Left lobe of liver (tissue), 2 donors: Measurements from ENCODE around the gene DROSHA. TPM values are rescaled to one million over a fixed set of nuclear protein-coding genes. Genes with fewer than 3 reads are reported as not detected.
"Not testable (repeated sequence)": the region's sequence is repeated elsewhere in the genome, so short reads cannot be mapped to it uniquely, and the experiment has no call there.

Source experiments
- ATAC-seq: fragments of 200-7000 bp; cut with Tn5 transposase; one replicate; pipeline ENCODE4 v1.9.1; 2020; ENCODE audit warnings: mild to moderate bottlenecking, moderate library complexity
- DNase-seq: peaks from one replicate; pipeline ENCODE4 v3.0.0-alpha.2; 2020; ENCODE audit warnings: low spot score
- total RNA-seq: library from RNA; stranded (reverse); gene quantifications from one replicate; pipeline ENCODE4 v1.2.1, GENCODE V29; 2021
- donor health status: DM: no; HTN: no; CAD: no; lungs with moderate emphysema.
- donor health status: DM: no; HTN: yes; CAD: no.

DROSHA gene
- total RNA-seq, 1 donor from 2014 or later = 26.3 TPM

DNA sequence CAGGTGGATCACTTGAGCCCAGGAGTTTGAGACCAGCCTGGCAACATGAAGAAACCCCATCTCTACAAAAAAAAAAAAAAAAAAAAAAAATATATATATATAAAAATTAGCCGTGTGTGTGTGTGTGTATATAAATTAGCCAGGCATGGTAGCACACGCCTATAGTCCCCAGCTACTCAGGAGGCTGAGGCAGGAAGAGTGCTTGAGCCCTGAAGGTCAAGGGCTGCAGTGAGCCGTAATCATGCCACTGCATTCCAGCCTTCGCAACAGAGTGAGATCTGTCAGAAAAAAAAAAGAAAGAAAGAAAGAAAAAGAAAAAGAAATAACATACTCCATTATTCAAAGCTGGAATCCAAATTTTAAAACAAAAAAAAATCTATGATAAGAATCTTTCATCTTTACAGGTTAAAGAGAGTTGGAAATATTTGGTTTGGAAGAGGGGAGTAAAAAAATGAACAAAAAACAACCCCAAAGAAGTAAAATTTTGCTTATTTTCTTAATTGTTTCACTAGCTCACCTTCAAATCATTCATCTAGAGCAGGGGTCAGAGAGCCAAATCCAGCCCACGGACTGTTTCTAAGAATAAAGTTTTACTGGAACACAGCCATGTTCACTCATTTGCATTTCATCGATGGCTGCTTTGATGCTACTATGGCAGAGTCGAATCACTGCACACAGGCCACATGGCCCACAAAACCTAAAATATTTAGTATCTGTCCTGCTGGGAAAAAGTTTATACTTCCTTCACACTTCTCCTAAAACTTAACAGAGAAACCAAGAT is 109.9 kb downstream of the DROSHA start:
- DNase-seq (no peak), ATAC-seq (no peak)

DNA sequence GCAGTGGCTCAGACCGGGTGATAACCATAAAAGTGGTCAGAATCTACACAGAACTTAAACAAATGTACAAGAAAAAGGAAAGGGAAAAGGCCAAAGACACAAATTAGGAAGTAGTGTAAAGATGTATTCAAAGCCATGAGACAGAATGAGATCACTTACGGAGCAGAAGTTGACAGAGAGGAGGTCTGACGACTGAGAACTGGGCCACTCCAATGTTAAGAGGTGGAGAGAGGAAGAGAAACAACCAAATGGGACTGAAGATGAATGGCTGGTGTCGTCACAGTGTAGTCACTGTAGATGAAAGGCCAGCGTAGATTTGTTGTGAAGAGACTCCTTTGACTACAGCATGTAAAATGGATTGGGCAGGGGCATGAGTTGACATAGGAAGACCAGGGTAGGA is 114.4 kb downstream of the DROSHA start:
- no peak for DNase-seq
- no peak for ATAC-seq

DNA sequence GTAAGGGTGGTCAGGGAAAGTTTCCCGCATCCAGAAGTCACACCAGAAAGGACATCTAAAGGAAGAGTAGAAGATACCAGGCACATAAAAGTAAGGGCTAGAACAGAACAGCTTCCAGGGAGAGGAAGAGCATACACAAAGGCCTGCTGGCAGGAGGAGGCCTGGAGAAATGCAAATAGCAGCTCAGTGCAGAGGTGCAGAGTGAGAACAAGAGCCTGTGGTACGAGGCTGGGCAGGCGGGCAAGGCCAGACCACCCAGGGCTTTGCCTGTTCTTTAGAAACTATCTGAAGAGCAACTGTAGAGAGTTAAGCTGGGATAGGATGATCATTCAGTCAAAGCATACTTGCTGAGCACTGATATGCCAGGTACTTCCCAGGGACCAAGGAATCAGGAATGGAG is 115.3 kb downstream of the DROSHA start:
- ATAC-seq (no peak), DNase-seq (no peak)

DNA sequence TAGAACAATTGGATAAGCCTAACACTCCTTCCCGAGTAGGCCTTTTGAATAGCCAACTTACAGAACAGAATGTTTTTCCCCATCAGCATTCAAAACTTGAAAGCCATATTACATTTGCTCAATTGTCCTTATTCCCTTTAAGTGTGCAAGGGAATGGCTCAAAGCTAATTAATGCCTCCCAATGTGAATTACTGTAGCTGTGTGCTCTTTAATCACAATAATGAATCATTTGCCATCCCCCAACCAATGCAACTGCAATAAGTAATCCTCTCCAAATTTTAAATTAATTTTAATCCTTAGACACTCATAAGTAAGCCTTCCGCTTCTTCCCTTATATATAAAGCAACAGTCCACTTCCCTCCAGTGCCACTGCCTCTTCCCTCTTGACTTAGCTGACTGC is 115.9 kb downstream of the DROSHA start:
- DNase-seq (no peak), ATAC-seq (no peak)

DNA sequence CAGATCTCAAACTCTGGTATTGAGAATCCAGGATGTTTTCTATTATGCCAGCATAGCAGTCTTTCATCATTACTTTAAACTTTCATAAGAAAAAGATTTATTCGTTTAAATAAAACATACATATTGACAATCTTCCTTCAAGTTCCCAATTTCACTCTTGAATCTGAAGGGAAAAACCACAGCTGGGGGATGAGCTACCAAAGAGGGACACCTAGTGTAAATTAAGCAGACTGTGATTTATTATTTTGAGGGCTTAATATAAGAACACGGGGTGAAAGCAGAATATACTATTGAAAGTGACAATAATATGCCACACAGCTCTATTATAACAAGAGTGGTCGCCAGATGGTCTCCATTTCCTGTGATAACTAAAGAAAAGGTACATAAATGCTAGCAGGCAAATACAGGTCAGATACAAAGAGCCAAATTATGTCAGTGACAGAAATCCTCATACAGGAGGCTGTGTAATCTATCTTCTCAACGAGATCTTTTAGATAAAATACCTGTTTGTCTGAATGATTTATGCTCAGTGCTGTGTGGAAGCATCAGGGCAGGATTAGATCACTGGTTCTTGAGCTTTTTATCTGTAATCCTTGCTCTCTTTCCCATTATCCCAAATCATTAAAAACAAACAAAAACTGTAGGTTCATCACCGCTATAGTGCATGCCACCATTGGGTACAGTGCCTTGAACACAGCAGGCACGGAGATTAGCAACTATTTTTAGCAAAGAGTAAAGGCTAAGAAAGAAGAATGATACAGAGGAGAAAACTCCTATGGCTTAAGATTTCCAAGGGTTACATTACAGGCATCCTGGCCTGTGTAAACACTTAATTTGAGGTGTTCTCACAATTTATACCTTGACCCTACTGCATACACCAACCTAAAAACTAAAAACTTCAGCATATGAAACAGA is 116.6 kb downstream of the DROSHA start:
- ATAC-seq (no peak), DNase-seq (no peak)

DNA sequence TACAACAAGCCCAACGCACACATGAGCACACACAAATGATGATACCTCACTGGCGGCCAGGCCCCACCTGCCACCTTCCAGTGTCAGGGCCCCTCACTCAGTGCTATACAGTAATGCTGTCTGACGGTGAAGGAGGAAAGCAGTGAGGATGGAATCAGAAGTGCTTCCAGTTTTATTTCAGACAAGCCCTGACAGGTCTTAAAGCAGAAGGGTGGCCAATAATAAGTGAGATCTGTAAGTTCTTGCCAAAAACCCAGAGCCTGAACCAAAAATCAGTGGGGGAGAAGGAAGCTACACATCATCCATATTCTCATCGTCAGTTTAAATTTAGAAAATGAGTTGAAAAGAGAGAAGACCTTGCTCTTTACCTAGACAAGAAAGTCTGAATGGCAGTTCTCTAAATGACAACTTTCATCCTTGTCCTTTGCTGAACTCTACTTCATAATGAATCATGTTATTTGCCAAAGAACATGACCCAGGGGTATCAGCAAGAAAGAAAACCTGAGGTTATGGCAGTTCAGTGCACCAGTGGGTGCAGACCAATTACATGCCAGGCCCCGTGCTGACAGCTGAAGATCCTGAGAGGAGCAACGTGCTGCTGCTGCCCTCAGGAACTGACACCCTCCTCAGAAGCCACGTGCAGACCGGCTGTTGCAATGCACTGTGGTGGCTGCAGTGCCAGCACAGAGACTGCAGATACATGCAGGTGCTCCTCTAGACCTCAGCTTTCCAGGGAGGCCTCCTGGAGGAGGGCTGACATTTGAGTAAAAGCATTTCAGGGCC is 118.7 kb downstream of the DROSHA start:
- DNase-seq = no peak
- no peak for ATAC-seq

DNA sequence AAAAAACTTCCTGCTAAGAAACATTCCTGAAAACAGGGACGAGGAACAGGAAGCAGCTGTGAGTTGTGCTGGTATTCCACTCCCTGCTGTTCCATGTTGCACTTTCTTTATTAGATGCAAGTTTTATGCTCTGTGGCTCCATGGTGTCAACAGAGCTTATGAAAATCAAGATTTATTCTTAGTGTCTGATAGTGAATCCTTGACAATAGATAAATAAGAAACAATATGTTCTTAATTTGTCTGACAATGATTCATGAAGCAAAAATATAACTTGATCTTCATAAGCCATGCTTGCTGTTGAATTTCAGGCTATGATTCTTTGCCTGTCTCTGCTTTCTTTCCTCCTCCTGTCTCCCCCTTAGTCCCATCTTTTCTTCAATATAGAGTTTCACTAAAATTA is 119.6 kb downstream of the DROSHA start:
- no peak for DNase-seq
- no peak for ATAC-seq

DNA sequence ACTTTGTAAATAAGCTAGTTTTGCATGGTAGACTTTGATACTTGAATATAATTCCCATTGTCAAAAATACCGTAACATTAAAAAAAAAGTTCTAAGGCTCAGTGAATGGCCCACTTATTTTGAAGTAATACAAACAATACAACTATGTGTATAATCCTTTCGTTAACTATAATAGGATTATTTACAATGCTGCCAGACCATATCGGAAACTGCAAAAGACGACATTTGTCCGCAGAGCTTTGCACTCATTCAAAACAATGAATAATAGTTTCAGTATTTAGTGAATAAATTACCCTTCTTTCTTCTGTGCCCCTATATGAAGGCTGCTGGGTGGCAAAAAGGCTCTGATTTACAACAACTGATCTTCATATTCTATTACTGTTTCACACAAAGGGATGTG is 121.8 kb downstream of the DROSHA start:
- ATAC-seq = no peak

DNA sequence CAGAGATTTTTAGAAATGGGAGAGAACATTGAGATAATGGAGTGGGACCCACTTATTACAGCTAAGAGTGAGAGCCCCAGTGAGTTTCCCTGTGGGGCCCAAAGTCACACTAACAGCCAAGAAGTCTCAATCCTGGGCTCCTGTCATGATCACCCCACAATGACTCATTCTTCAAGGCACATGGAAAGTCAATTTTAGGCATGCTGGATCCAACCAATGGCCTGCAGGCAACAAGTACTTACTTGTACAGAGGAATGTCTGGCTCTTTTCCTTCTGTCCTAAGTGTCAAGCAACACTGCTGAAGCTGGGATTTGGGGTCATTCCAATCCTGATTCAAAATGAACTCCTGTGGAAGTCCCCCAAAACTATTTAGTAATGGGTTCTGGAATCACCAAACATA is 123.1 kb downstream of the DROSHA start:
- no peak for ATAC-seq

More for the DNA sequence above, 121.8 kb downstream of the DROSHA start:
- no peak for DNase-seq

DNA sequence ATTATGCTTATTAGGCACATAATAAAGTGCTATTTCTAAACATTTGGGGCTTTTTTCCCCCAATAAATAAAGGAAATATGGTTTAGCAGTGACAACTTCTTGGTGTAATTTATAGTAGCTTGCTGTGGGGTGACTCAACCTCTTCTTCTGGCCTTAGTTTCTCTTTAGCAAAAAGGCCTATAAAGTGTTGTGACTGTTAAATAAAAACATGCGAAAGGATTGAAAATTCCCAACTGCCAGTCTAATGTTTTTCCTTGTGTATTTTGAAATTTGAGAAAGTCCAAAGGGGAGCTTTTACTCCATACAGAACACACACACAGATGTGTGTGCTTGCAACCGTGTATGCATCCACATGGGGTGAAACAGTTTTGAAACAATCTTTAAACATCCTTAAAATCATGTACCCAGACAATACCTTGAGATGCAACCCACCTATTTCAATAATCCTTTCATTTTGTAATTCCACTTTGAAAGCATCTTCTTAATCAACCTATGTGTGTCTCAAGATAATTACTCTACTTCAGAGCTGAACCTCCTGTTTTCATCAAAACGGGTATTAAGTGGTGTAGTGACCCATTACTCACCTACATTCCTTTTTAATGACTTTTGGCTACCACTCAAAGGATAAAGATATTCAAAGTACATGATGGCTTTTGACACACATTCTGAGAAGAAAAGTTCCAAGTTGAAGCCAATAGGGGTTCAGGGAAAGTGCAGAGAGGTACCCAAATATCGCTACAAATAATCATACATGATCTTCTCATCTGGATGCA is 123.8 kb downstream of the DROSHA start:
- DNase-seq (no peak), ATAC-seq (no peak)

More for the DNA sequence above, 123.1 kb downstream of the DROSHA start:
- DNase-seq = no peak

DNA sequence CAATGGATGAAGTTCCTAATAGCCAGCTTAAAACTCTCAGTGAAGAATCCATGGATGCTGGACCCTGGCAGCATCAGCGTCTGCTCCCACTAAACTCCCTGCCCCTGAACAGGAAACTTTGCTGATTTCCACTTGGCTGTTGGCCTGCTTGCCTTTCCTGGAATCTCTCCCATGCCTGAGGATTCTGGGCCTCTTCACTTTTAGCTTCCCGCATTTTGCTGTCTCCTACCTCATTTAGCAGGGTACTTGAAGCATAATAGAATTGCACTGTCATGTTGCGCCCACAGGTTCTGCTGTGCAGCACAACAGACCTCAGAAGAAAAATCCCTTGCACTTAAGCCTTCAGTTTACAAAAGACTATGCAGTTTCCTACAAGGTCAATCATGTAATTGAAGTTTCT is 127.6 kb downstream of the DROSHA start:
- ATAC-seq (peak; percentile 17), DNase-seq (no peak)

DNA sequence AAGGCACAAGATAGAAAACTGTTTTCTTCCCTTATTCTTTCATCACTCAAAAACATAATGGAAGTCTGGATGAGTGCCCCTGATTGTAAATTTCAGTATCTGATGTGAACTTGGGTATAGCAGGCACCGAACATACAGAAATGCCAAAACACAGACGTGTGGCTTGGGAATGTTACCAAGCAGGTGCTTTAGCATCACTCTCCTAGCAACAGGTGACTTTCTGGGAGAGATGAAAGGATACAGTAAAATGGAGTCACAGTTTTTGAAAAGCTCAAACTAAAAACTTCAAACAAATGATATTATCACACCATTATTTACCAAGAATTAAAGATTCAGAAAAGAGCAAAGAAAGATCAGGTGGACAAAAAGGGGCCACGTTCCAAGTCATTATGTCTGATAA is 130.2 kb downstream of the DROSHA start:
- DNase-seq (no peak), ATAC-seq (no peak)

DNA sequence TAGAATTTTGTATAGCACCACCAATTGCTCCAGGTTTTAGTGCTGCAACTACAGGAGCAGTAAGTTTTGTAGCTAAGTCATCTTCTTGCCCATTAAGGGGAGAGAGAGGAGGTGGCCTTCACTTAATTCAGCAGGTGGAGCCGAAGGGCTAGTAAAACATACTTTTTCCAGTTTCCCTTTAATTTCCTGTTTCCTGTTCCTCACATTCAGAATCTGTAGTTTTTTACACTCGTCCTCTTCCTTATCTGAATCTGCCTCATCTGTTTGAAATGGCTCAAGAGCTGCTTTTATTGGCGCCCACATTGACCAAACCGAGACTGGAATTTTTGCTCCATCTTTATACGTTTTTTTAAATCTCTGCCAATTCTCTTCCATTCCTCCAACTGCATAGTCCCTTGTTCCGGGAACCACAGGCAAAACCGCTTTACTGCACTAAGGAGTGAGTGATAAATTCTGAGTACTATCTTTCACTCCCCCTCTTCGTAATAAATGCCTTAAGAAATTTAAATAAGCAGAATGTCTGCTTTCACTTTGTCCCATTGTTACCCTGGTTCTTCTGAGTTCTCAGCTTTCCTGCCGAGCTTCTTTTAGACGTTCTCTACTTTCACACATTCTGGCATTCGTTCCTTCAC is 133.9 kb downstream of the DROSHA start:
- no peak for ATAC-seq

DNA sequence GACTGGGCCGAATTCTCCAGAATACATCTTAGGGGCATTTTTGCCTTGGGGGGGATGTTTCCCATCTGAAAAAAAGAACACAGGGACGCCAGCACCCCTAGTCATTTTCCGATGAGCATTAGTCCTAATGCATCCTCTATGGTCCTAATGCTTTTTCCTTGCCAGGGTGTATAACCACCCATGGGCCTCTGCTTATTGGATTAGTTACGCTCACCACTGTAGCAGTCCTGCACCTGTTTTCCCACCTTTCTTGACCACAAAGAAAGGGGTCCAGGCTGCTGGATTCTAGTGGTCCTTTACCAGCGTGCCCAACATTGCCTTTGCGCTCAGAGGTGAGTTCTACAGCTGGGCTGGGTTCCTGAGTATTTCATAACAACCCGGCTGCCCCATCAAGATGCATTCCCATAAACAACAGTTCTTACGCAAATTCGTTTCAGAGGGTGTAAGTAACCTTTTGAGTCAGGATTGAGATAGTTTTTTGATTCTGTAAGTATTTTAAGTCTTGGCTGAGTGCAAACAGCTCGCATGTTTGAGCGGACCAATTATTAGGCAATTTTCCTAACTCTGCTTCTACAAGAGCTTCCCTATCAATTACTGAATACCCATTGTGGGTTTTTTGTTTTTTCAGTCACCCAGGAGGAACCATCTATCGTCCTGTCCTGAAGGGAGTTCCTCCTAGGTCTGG is 135.1 kb downstream of the DROSHA start:
- DNase-seq (no peak), ATAC-seq (no peak)

More for the DNA sequence above, 133.9 kb downstream of the DROSHA start:
- DNase-seq = no peak

DNA sequence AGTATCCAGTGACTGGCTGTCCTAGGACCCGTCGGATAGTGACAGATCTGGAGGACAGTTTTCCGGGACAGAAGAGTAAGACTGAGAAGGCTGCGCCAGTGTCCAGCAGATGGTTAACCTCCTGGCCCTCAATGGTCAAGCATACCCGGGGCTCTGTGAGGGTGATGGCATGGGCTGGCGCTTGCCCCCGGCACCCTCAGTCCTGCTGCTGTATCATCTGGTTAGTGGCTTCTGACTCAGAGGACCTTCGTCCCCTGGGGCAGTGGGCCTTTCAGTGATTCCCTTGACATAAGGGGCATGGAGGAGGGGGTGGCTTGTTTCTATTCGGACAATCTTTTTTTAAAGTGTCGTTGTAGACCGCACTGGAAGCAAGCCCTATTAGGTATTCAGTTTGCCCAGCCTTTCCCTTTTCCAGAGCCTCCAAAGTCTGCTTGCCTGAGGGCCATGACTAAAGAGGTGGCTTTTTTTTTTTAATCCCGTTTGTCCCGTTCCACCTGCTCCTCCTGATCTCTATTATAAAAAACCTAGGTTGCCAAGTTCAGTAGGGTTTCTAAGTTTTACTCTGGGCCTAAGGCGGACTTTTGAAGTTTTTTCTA is 136.3 kb downstream of the DROSHA start:
- not testable (repeated sequence) for ATAC-seq

DNA sequence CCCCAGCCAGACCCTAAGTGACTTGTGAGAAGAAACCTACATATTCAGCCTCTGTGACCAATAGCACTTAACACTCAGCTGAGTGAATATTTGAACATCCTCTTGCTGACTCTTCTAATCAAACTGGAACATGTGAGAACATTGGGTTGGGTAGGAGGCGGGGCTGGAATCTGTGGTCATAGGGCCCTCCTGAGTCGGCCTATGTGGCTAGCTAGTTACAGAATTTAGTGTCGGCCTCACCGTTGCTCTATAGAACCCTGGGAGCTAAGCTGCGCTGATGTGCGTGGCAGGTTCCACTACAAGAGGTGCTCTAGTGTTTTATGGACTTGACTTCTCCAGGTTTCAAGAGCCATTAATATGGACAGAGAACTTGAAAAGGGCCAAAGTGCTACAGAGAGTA is 138.8 kb downstream of the DROSHA start:
- ATAC-seq = no peak

More for the DNA sequence above, 136.3 kb downstream of the DROSHA start:
- not testable (repeated sequence) for DNase-seq

DNA sequence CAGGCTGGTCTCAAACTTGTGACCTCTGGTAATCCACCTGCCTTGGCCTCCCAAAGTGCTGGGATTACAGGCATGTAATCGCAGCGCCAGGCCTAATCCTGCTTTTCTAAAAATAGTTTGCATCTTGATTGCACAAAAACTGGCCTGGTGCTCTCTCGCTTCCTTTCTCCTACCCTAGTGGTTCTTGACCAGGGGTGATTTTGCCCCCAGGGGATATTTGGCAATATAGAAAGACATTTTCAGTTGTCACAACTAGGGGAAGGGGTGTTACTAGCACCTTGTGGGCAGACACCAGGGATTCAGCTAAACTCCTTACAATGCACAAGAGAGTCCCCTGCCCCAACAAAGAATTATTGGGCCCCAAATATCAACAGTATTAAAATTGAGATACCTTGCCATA is 139.8 kb downstream of the DROSHA start:
- ATAC-seq = no peak

More for the DNA sequence above, 138.8 kb downstream of the DROSHA start:
- DNase-seq = no peak

DNA sequence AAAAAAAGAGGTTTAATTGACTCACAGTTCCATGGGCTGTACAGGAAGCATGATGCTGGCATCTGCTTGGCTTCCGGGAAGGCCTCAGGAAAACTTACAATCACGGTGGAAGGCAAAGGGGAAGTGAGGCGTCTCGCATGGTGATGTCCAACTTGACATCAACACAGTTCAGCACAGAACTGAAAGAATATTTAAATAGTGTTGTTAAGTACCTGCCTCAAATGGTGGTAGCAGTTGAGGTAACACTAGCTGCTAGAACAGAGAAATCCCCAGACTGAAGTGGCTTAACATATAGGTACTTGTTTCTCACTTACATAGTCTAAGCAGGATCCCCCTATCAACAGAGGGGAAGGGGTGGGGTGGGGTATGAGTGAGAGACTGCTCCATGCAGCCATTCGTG is 141.6 kb downstream of the DROSHA start:
- DNase-seq (no peak), ATAC-seq (no peak)

More for the DNA sequence above, 139.8 kb downstream of the DROSHA start:
- DNase-seq = no peak
